HS-27A (cell line): Measurements from ENCODE around the gene CAMKK1.

Experiments
- DNase-seq: peaks from one replicate; pipeline ENCODE4 v3.0.0-alpha.2; 2012; ENCODE audit warnings: low read depth, missing footprints

The CAMKK1 gene

DNA sequence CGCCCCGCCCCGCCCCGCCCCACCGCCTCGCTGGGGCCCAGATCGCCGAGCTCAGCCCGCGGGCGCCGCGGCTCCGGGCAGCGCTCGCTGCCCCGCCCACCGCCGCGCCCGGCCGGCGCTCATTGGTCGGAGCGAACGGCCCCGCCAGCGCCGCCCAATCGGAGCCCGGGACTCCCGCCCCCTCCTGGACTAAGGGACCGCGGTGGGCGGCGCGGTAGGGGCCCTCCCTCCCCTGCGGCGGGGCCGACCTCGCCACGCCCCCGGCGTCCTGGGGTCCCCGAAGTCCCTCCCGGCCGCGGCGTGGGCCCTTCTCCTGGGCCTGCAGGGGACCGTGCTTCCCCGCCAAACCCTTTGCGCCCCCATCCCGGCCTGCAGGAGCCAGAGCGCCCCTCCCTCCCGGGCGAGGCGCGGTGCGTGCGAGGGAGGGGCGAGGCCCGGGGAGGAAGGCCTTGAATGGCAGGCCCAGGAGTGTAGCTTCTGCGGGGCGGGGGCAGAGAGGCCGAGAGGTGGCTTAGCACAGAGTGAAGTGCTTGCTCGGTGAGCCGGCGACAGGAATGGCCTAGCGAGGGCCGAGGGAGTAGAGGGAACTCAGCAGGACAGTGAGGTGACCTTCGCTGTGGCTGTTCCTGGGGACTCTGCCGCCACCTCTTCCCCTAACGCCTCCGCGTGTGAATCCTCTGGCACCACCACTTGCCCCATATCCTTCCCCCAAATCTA, at the start of gene CAMKK1:
Gene CAMKK1 (minus strand): TSS at position 51 of the 717 bp plus-strand sequence. CDS start 7,366 bp downstream, outside the sequence.
- no peak for DNase-seq

GRCh38 chr17:3940965-3941698, 48.3 kb upstream of the CAMKK1 start:
- DNase-seq = no peak

GRCh38 chr17:3937359-3937758, 44.5 kb upstream of the CAMKK1 start:
- no peak for DNase-seq

GRCh38 chr17:3935825-3936355, 43.0 kb upstream of the CAMKK1 start:
- no peak for DNase-seq

GRCh38 chr17:3935140-3935542, 42.3 kb upstream of the CAMKK1 start:
- DNase-seq = no peak

GRCh38 chr17:3929764-3930163, 36.9 kb upstream of the CAMKK1 start:
- DNase-seq = no peak

DNA sequence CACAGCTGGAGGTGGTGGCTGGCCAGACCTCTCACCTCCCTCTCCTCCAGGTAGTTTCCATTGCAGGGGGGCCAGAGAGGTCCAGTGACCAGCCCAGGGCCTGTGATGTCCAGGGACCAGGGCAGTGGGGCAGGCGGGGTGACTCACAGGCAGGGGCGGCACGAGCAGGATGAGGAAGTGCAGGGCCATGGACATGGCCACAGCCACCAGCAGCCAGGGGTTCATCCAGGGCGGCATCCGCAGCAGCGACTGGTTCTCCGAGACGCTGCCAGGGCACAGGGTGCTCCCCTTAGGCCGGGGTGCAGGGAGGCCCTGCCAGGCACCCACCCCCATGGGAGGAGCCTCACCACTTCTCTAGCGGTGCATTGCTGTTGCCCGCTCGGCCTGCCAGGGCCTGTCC, 36.3 kb upstream of the CAMKK1 start:
- DNase-seq = no peak

- DNase-seq = no peak
Measured at GRCh38 chr17:3928406-3928805, 35.6 kb upstream of the CAMKK1 start.

GRCh38 chr17:3927628-3928340, 34.9 kb upstream of the CAMKK1 start:
- no peak for DNase-seq

DNA sequence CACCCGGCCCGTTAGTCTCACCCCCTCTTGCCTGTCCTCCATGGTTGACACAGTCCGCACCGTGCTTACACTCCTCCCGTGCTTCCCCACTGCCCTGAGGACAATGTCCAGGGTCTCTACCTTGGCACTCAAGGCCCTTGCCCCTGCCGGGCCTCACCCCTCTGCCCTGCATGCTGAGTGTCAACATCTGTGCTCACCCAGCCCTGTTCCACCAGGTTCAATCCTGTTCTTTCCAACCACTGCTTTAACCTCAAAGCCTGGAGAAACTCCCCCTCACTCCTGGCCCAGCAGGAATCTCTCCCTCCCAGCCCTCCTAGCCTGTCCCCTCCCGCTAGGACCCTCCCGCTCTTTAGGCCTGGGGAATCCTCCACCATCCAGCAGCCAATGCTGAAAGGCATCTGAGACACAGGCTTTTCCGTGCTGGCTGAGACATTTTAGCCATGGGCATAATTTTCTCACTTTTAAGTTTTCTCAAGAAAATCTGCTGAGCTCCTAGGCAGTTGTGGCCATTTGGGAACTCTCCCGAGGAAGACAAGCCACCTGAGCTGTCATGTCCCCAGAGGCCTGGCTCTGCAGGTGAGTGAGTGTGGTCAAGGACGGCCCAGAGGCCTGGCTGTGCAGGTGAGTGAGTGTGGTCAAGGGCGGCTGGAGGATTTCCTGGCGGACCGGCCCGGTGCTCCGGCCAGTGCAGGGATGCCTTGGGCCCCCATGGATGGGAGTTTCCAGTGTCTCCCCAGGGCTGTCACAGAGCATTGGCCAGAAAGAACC, 34.2 kb upstream of the CAMKK1 start:
- no peak for DNase-seq

GRCh38 chr17:3925684-3926485, 33.0 kb upstream of the CAMKK1 start:
- DNase-seq = no peak

- no peak for DNase-seq
Measured at GRCh38 chr17:3924512-3925350, 31.9 kb upstream of the CAMKK1 start.

DNA sequence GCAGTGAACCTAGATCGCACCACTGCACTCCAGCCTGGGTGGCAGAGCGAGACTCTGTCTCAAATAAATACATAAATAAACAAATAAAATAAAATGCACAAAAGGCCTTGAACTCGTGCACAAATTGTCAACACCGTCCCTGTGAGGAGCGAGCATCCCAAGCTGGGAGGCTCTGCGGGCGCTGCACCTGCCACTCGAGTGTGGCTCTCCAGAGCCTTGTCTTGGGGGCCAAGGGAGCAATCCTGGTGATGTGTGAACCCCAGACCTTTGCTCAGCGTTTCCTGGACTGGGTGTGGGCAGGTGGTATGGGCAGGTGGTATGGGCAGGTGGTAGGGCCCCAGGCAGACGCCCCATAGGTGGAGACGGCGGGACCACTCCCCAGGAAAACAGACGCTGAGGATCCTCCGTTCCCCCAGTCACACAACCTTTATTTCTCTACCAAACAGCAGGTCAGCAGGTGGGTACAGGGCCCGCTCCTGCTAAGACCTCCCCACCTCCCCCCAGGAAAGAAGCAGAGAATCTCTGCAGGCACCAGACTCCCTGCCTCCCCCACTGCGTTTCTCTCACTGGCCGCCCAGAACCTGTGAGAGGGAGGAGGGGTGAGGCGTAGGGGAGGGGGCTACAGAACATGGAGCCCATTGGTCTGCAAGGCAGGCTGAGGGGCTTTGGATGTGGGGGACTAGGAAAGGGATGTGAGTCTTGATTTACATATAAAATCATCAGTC, 30.8 kb upstream of the CAMKK1 start:
- no peak for DNase-seq

- no peak for DNase-seq
Measured at GRCh38 chr17:3922765-3923164, 29.9 kb upstream of the CAMKK1 start.

DNA sequence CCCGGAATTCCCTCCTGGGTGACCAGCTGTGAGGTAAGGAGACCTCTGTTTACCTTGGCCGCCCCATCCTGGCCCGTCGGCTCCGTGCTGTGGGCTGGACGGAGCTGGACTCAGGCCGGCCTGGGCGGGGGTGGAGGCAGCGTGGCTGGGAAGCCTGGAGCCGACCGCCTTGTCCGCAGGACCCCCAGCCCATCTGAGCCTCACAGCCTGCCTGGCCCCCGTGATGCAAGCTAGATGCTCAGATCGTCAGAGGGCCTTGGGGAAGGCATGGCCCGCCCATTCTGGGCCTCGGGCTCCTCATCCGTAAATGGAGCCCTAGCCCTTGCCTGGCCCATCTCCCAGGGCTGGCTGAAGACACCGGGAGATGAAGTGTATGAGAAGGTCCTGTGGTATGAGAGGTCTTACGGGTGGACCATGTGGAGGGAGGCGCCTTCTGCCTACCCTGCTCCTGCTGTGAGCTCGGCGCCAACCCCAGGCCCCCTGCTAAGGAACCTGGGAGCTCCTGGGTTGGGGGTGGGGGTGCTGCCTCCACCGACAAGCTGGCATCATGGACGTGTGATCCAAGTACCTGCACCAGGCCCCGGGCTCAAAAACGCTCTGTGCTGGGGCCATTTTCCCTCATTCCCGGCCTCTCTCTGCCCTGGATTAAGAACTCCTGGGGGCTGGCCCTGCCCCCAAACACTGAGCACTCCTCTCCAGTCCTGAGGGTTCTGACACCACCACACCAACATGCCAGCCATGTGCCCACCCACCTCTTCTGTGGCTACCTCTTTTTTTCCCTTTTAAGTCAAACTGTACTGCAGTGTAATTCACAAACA, 28.9 kb upstream of the CAMKK1 start:
- DNase-seq = no peak

DNA sequence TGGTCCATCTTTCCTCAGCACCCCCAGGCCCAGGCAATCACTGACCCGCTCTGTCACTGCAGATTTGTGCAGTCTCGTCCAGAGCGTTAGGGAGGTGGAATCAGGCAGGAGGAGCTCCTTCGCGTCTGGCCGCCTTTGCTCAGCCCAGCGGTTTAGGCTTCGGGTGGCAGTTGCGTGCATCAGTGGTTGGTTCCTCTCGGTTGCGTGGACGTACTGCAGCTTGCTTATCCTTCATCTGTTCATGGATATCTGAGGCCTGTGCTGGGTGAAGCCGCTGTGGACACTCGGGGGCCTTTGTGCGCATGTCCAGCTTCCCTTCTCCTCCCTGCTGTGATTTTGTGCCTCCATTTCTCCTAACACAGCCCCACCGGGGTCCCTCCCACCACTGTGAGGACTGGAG, 28.2 kb upstream of the CAMKK1 start:
- DNase-seq = no peak

GRCh38 chr17:3919123-3919624, 26.3 kb upstream of the CAMKK1 start:
- no peak for DNase-seq

DNA sequence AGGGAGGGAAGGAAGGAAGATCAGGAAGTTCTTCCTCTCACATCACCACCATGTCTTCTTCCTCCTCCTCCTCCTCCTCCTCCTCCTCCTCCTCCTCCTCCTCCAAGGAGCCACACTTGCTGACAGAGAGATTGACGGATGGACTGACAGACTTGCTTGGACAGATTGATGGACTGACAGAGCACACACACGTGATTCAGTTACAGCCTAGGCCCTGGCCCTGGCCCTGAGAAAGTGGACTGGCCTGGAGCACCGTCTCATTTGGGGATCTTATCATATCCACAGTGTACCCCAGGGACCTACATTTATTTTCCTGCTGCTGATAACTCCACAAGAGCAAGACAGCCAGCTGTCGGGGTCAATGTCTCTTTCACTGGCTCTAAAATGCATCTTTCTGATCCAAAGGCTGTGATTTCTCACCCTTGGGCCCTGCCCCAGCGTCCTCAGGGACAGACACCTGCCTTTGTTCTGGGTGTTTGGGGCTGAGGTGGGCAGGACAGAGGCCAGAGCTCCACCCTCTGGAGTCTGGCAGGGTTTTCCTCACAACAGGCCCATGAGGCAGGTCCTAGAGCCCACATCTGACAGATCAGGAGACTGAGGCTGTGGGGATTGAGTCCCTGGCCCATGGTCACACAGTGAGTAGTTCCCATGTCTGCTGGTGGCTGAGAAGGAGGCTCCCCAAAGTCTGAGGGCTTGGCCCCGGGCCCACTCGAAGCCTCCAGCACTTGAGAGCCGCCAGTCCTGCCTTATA, 25.7 kb upstream of the CAMKK1 start:
- no peak for DNase-seq
